OCI-LY1 (cell line): ENCODE measurements around the gene FXYD6.

Experiments
- H2AFZ ChIP-seq: fragments of 200-600 bp; sonication (generic), shearing (Covaris generic); 2 replicates; pipeline ENCODE4 v1.6.0; 2014; ENCODE audit warnings: antibody characterized with exemption, mild to moderate bottlenecking, low read length
- H3F3A ChIP-seq: fragments of 200-600 bp; sonication (generic), shearing (Covaris generic); 2 replicates; pipeline ENCODE4 v1.6.0; 2014; ENCODE audit warnings: mild to moderate bottlenecking, antibody characterized with exemption, low read length, moderate library complexity; ENCODE audit not compliant: insufficient read depth
- H3K27ac ChIP-seq: fragments of 200-600 bp; sonication (generic); 2 replicates; pipeline ENCODE4 v1.5.1; 2014; ENCODE audit warnings: low read length, mixed run types, mild to moderate bottlenecking, low read depth; ENCODE audit not compliant: poor library complexity, severe bottlenecking
- H3K27me3 ChIP-seq: fragments of 200-600 bp; sonication (generic); 2 replicates; pipeline ENCODE4 v1.6.0; 2014; ENCODE audit warnings: antibody characterized with exemption, mild to moderate bottlenecking, low read length, moderate library complexity; ENCODE audit not compliant: insufficient read depth
- H3K36me3 ChIP-seq: fragments of 200-600 bp; sonication (generic); 2 replicates; pipeline ENCODE4 v1.6.1; 2014; ENCODE audit warnings: mild to moderate bottlenecking, antibody characterized with exemption, low read length, moderate library complexity, mixed read lengths; ENCODE audit not compliant: insufficient read depth
- H3K4me1 ChIP-seq: fragments of 200-600 bp; sonication (generic); 2 replicates; pipeline ENCODE4 v1.5.1; 2014; ENCODE audit warnings: mild to moderate bottlenecking, low read length, moderate library complexity; ENCODE audit not compliant: insufficient read depth, severe bottlenecking
- H3K4me2 ChIP-seq: fragments of 200-600 bp; sonication (generic), shearing (Covaris generic); 2 replicates; pipeline ENCODE4 v1.6.1; 2014; ENCODE audit warnings: low read length
- H3K4me3 ChIP-seq: fragments of 200-600 bp; sonication (generic); 2 replicates; pipeline ENCODE4 v1.5.1; 2014; ENCODE audit warnings: low read length, low read depth, mild to moderate bottlenecking, mixed read lengths; ENCODE audit not compliant: poor library complexity, severe bottlenecking
- H3K79me2 ChIP-seq: fragments of 200-600 bp; shearing (Covaris generic); 2 replicates; pipeline ENCODE4 v1.6.1; 2016; ENCODE audit warnings: mixed run types, low read length, mixed read lengths; ENCODE audit not compliant: insufficient read depth
- H3K9ac ChIP-seq: fragments of 200-600 bp; sonication (generic), shearing (Covaris generic); 2 replicates; pipeline ENCODE4 v1.6.1; 2014; ENCODE audit warnings: mild to moderate bottlenecking, low read length, mixed read lengths
- H3K9me2 ChIP-seq: fragments of 200-600 bp; sonication (generic), shearing (Covaris generic); 2 replicates; pipeline ENCODE4 v1.6.1; 2014; ENCODE audit warnings: low read depth, mild to moderate bottlenecking, low read length, mixed read lengths
- H3K9me3 ChIP-seq: fragments of 200-600 bp; shearing (Covaris generic); 2 replicates; pipeline ENCODE4 v1.6.1; 2014; ENCODE audit warnings: low read length, mixed read lengths
- H4K20me1 ChIP-seq: fragments of 200-600 bp; sonication (generic), shearing (Covaris generic); 2 replicates; pipeline ENCODE4 v1.6.0; 2016; ENCODE audit warnings: mild to moderate bottlenecking, low read length; ENCODE audit not compliant: insufficient read depth
- EZH2 ChIP-seq: fragments of 200-600 bp; sonication (generic), shearing (Covaris generic); IDR thresholded peaks from 2 replicates; pipeline ENCODE4 v1.8.0; 2017; ENCODE audit warnings: borderline replicate concordance, mixed run types, mild to moderate bottlenecking, antibody characterized with exemption, low read length, moderate library complexity, mixed read lengths
- TF ChIP-seq, protein P1 (sequence below): fragments of 200-600 bp; sonication (generic), shearing (Covaris generic); IDR thresholded peaks from 2 replicates; pipeline ENCODE4 v1.5.1; 2017; ENCODE audit warnings: mild to moderate bottlenecking, antibody characterized with exemption, low read length, moderate library complexity, mixed read lengths

Gene FXYD6

DNA sequence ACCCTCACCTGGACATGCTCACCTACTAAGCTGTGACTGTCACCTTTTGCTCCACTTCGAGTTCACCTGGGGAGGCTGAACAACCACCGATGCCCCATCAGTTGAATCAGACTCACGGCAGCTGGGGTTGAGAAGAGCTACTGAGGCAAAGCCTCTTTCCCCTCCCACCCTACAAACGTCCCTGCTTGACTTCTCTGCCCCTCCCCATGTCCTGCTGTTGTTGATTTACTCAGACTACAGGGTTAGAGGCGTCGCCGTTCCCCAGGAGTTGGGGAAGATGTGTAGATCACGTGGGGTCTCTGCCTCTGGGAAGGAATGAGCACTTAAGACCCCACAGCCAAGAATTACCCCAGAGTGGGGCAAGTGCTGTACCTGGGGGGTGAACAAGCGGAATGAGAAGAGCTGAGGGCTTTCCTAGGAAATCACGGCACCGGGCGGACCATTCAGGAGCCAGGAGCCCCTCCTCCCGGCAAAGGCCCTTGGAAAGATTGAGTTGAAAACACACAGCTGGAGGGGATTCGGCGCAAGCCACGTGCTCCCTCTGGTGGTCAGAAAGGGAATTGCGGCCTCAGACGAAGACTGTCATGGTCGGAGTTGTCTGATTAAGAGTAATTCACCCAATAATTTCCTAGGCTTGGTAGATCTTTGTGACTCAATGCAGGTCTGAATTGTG, 59.0 kb downstream of the FXYD6 start:
- Histone ChIP-seq H3K36me3 (no peaks in the 10 kb centered on the region), H3K4me2 (no peak overlapping the region), H3K4me1 (peaks cover 11% of the 10 kb centered on the region), H3K27me3 (no peaks in the 10 kb centered on the region), H3K79me2 (no peaks in the 10 kb centered on the region), H3K9me3 (no peaks in the 10 kb centered on the region), H3K9ac (no peak overlapping the region), H3K9me2 (no peaks in the 10 kb centered on the region), H3F3A (no peaks in the 10 kb centered on the region), H3K27ac (no peak overlapping the region), H2AFZ (no peak overlapping the region), H4K20me1 (no peaks in the 10 kb centered on the region), H3K4me3 (no peak overlapping the region)
- no peak for TF ChIP-seq EZH2
- TF ChIP-seq, protein P1, sequence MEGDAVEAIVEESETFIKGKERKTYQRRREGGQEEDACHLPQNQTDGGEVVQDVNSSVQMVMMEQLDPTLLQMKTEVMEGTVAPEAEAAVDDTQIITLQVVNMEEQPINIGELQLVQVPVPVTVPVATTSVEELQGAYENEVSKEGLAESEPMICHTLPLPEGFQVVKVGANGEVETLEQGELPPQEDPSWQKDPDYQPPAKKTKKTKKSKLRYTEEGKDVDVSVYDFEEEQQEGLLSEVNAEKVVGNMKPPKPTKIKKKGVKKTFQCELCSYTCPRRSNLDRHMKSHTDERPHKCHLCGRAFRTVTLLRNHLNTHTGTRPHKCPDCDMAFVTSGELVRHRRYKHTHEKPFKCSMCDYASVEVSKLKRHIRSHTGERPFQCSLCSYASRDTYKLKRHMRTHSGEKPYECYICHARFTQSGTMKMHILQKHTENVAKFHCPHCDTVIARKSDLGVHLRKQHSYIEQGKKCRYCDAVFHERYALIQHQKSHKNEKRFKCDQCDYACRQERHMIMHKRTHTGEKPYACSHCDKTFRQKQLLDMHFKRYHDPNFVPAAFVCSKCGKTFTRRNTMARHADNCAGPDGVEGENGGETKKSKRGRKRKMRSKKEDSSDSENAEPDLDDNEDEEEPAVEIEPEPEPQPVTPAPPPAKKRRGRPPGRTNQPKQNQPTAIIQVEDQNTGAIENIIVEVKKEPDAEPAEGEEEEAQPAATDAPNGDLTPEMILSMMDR: peak; percentile 84

DNA sequence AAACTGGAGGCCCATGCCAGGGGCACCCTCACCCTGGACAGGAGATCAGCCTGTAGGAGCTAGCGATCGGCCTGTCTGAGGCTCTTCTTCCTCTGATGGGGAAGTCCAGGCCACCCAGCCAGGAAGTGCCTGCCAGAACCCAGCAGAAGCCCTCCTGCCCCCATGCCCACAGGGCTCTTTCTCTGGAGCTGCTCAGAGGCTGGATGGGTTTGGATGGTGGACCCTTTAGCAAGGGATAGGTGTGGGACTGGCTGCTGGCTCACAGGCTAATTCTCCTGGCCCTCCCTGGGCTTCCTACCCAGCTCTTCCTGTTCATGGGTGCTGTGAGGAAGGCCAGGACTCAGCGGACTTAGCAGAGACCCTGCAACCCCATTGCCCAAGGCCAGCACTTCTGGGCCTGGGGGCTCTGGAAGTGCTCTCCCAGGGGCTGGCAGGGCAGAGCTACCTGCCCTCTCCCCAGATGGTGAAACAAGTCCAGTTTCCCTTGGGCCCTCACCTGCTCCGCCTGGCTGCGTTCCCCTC, 59.6 kb downstream of the FXYD6 start:
- TF ChIP-seq, protein P1: no peak
- TF ChIP-seq EZH2: no peak
- H3K9me3 ChIP-seq: no peaks in the 10 kb centered on the region
- H3K36me3 ChIP-seq: no peaks in the 10 kb centered on the region
- no peaks in the 10 kb centered on the region for H4K20me1 ChIP-seq
- H3K9ac ChIP-seq: no peak overlapping the region
- no peak overlapping the region for H3K27ac ChIP-seq
- H2AFZ ChIP-seq: no peak overlapping the region
- no peak overlapping the region for H3K4me2 ChIP-seq
- H3K9me2 ChIP-seq: no peaks in the 10 kb centered on the region
- H3K27me3 ChIP-seq: no peaks in the 10 kb centered on the region
- H3K4me1 ChIP-seq: peaks cover 11% of the 10 kb centered on the region
- H3F3A ChIP-seq: no peaks in the 10 kb centered on the region
- H3K4me3 ChIP-seq: no peak overlapping the region
- H3K79me2 ChIP-seq: no peaks in the 10 kb centered on the region

DNA sequence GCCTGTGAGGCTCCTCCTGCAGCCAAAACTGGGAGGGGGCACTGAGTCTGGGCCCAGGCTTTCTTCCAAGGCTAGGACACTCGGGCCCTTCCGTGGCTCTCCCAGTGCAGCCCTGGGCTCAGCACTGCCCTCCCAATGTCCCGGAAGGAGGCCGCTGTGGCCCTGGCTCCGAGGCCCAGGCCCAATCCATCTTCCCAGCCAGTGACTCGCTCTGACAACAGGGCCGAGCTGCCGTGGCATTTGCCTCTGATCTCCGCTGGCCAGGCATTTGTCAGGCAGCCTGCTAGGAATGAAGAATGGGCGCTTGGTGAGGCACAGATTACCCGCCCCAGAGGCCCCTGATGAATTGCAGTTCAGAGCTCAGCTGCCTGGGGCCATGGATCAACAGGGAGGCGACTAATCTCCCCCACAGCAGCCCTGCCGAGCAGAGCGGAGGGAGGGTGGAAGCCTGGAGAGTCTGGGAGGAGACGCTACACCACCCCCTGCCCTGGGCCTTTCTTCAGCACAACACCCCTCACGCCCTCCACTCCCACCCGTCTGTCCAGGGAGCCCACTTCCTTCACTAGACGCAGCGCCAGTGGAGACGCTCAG, 60.2 kb downstream of the FXYD6 start:
- Histone ChIP-seq H3F3A (no peaks in the 10 kb centered on the region), H3K4me1 (peaks cover 11% of the 10 kb centered on the region), H3K9ac (no peak overlapping the region), H3K9me2 (no peaks in the 10 kb centered on the region), H3K9me3 (no peaks in the 10 kb centered on the region), H3K79me2 (no peaks in the 10 kb centered on the region), H4K20me1 (no peaks in the 10 kb centered on the region), H3K27me3 (no peaks in the 10 kb centered on the region), H2AFZ (no peak overlapping the region), H3K4me3 (no peak overlapping the region), H3K4me2 (no peak overlapping the region), H3K27ac (no peak overlapping the region), H3K36me3 (no peaks in the 10 kb centered on the region)
- TF ChIP-seq, protein P1: no peak
- no peak for TF ChIP-seq EZH2
